NT2/D1 (cell line): ENCODE results near the gene RTKN.

ENCODE experiments used
- SUZ12 ChIP-seq: IDR thresholded peaks from 2 replicates; pipeline ENCODE4 v1.6.1; 2011; ENCODE audit not compliant: insufficient read length, insufficient read depth; ENCODE audit errors: extremely low read depth
- YY1 ChIP-seq: IDR thresholded peaks from 2 replicates; pipeline ENCODE4 v1.6.1; 2011; ENCODE audit not compliant: insufficient read length, insufficient read depth

DNA sequence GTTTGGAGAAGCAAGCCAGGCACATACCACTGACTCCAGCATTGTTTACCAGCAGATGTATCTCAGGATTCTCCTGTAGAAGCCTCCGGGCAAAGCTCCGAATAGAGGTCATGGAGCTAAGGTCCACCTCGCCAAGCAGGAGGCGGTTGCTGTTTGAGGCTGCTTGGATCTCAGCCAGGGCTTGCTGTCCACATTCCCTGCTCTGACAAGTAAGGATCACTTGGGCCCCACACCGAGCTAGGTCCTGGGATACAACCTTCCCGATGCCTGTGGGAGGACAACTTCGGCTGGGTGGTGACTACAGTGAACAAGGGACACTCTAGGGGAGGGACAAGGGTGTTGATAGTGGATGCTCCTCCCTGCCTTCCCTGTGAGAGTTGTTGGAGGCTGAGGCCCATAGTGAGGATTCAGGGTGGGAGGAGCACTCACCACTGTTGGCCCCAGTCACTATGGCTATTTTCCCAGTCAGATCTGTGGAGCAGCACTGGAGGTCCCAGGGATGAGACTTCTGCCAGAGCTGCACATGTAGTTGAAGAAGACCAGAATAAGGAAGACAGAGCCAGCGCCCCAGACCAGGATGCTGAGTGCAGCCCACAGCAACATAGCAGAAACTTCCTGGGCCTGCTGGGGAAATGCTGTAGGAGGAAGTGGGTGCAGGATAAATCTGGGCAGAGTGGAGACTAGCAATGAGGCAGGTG is 28.6 kb downstream of the RTKN start:
- no peak for TF ChIP-seq YY1
- no peak for TF ChIP-seq SUZ12
